Esophagus muscularis mucosa (tissue), 4 donors: ENCODE results near the gene CHD2.

ENCODE experiments used
- EP300 ChIP-seq: sonication (generic); formaldehyde crosslinking; IDR thresholded peaks from one replicate; pipeline ENCODE4 v1.6.1; 2017; ENCODE audit warnings: antibody characterized with exemption
- POLR2A ChIP-seq: fragments of 450-650 bp; IDR thresholded peaks from one replicate; pipeline ENCODE4 v1.6.1; 2017; ENCODE audit warnings: antibody characterized with exemption, moderate library complexity, mild to moderate bottlenecking, low read depth
- POLR2AphosphoS5 ChIP-seq, 2 donors: sonication (generic); formaldehyde crosslinking; IDR thresholded peaks; one replicate each; pipeline ENCODE4 v1.6.1; 2017; ENCODE audit warnings: antibody characterized with exemption in 2 of 2
- TF ChIP-seq, protein P1 (sequence below), 3 experiments: fragments of 200-600 bp in 2 of 3; fragments of 450-650 bp in 1 of 3; sonication (generic) in 2 of 3; IDR thresholded peaks; one replicate each; pipeline ENCODE4 v1.5.1; 2017 to 2019; ENCODE audit warnings: antibody characterized with exemption in 3 of 3, mild to moderate bottlenecking in 2 of 3, moderate library complexity in 1 of 3

DNA sequence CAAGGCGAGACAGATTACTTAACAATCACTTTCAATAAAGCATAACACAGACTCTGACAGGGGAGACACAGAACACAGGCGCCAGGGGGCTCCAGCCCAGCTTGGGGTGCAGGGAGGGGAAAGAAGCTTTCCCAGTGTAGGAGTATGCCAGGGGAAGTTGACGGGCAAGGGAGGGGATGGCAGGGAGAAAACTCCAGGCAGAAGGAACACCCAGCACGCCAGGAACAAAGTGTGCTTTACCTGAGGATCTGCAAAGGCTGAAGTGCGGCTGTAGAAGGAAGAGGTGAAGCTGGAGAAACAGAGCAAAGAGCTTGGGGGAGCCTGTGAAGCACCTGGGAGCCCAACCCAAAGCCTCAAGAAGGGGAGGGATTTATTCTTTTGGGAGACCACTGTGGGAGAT is 176.8 kb downstream of the CHD2 start:
- TF ChIP-seq, protein P1, sequence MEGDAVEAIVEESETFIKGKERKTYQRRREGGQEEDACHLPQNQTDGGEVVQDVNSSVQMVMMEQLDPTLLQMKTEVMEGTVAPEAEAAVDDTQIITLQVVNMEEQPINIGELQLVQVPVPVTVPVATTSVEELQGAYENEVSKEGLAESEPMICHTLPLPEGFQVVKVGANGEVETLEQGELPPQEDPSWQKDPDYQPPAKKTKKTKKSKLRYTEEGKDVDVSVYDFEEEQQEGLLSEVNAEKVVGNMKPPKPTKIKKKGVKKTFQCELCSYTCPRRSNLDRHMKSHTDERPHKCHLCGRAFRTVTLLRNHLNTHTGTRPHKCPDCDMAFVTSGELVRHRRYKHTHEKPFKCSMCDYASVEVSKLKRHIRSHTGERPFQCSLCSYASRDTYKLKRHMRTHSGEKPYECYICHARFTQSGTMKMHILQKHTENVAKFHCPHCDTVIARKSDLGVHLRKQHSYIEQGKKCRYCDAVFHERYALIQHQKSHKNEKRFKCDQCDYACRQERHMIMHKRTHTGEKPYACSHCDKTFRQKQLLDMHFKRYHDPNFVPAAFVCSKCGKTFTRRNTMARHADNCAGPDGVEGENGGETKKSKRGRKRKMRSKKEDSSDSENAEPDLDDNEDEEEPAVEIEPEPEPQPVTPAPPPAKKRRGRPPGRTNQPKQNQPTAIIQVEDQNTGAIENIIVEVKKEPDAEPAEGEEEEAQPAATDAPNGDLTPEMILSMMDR (IDR thresholded peaks at IDR 0.05) = no peak
- TF ChIP-seq POLR2AphosphoS5 (IDR thresholded peaks at IDR 0.05) (peak; percentile 68 to 78), POLR2A (no peak), EP300 (peak; percentile 69)
